HEK293 (cell line): Measurements from ENCODE around the gene CRIP1.

Experiments
- GLI4 ChIP-seq: fragments of 450-650 bp; formaldehyde crosslinking; IDR thresholded peaks from 2 replicates; pipeline ENCODE4 v1.5.1; 2016; ENCODE audit warnings: missing biosample characterization, missing genetic modification characterization
- PATZ1 ChIP-seq: fragments of 450-650 bp; formaldehyde crosslinking; IDR thresholded peaks from 2 replicates; pipeline ENCODE4 v1.5.1; 2016; ENCODE audit warnings: missing biosample characterization, missing genetic modification characterization
- PRDM10 ChIP-seq: fragments of 450-650 bp; formaldehyde crosslinking; IDR thresholded peaks from 2 replicates; pipeline ENCODE4 v1.5.1; 2016; ENCODE audit warnings: missing biosample characterization, missing genetic modification characterization
- PRDM4 ChIP-seq: fragments of 450-650 bp; formaldehyde crosslinking; IDR thresholded peaks from 2 replicates; pipeline ENCODE4 v1.5.1; 2017; ENCODE audit warnings: missing biosample characterization, missing genetic modification characterization
- REST ChIP-seq: fragments of 450-650 bp; formaldehyde crosslinking; IDR thresholded peaks from 2 replicates; pipeline ENCODE4 v1.5.1; 2016; ENCODE audit warnings: missing biosample characterization, missing genetic modification characterization
- SALL2 ChIP-seq: fragments of 450-650 bp; formaldehyde crosslinking; IDR thresholded peaks from 2 replicates; pipeline ENCODE4 v1.5.0; 2017; ENCODE audit warnings: missing biosample characterization, mild to moderate bottlenecking, missing genetic modification characterization, borderline replicate concordance
- SP3 ChIP-seq: fragments of 450-650 bp; formaldehyde crosslinking; IDR thresholded peaks from 2 replicates; pipeline ENCODE4 v1.5.1; 2016; ENCODE audit warnings: missing biosample characterization, missing genetic modification characterization
- TSHZ1 ChIP-seq: fragments of 450-650 bp; formaldehyde crosslinking; IDR thresholded peaks from 2 replicates; pipeline ENCODE4 v1.5.1; 2016; ENCODE audit warnings: missing biosample characterization, missing genetic modification characterization, borderline replicate concordance
- YY1 ChIP-seq: fragments of 450-650 bp; formaldehyde crosslinking; IDR thresholded peaks from 2 replicates; pipeline ENCODE4 v1.5.1; 2018; ENCODE audit warnings: missing biosample characterization, missing genetic modification characterization
- ZBTB11 ChIP-seq: fragments of 450-650 bp; formaldehyde crosslinking; conservative IDR thresholded peaks from 2 replicates; pipeline ENCODE4 v1.5.1; 2016; ENCODE audit warnings: low read depth, missing biosample characterization, missing genetic modification characterization
- ZBTB7A ChIP-seq: fragments of 450-650 bp; formaldehyde crosslinking; IDR thresholded peaks from 2 replicates; pipeline ENCODE4 v1.5.1; 2016; ENCODE audit warnings: low read depth, missing biosample characterization, missing genetic modification characterization
- ZEB2 ChIP-seq: fragments of 450-650 bp; formaldehyde crosslinking; IDR thresholded peaks from 2 replicates; pipeline ENCODE4 v1.5.1; 2016; ENCODE audit warnings: missing biosample characterization, missing genetic modification characterization
- ZFHX2 ChIP-seq: fragments of 450-650 bp; formaldehyde crosslinking; conservative IDR thresholded peaks from 2 replicates; pipeline ENCODE4 v1.5.1; 2016; ENCODE audit warnings: missing biosample characterization, missing genetic modification characterization
- ZFP69B ChIP-seq: fragments of 450-650 bp; formaldehyde crosslinking; IDR thresholded peaks from 2 replicates; pipeline ENCODE4 v1.5.1; 2016; ENCODE audit warnings: missing biosample characterization, missing genetic modification characterization
- ZNF248 ChIP-seq: fragments of 450-650 bp; formaldehyde crosslinking; IDR thresholded peaks from 2 replicates; pipeline ENCODE4 v1.5.1; 2017; ENCODE audit warnings: missing biosample characterization, missing genetic modification characterization
- ZNF426 ChIP-seq: fragments of 450-650 bp; formaldehyde crosslinking; IDR thresholded peaks from 2 replicates; pipeline ENCODE4 v1.5.1; 2017; ENCODE audit warnings: missing biosample characterization, missing genetic modification characterization, mild to moderate bottlenecking, inconsistent platforms, moderate library complexity
- ZNF561 ChIP-seq: fragments of 450-650 bp; IDR thresholded peaks from 2 replicates; pipeline ENCODE4 v1.5.1; 2018; ENCODE audit warnings: missing biosample characterization, missing genetic modification characterization, borderline replicate concordance
- ZNF843 ChIP-seq: fragments of 450-650 bp; formaldehyde crosslinking; IDR thresholded peaks from 2 replicates; pipeline ENCODE4 v1.5.1; 2016; ENCODE audit warnings: missing biosample characterization, missing genetic modification characterization

CRIP1 gene

GRCh38 chr14:105489542-105490266 lies 3.0 kb downstream of the CRIP1 start (continued):
- TF ChIP-seq REST (tag by site-specific recombination): 0 out of 2 replicates have a peak, but pooled peaks have one; percentile 11
- TF ChIP-seq TSHZ1 (tag by site-specific recombination): peak; percentile 33; the same call in 1 of the 2 replicates
- peak; percentile 42; the same call in 1 of the 2 replicates for TF ChIP-seq ZNF843 (tag by site-specific recombination)
- TF ChIP-seq ZEB2 (tag by site-specific recombination): peak; percentile 94
- no peak for TF ChIP-seq ZNF248 (tag by site-specific recombination)
- peak; percentile 91; the same call in 1 of the 2 replicates for TF ChIP-seq PATZ1 (tag by site-specific recombination)
- TF ChIP-seq PRDM4 (tag by site-specific recombination): 0 out of 2 replicates have a peak, but pooled peaks have one; percentile 13
- TF ChIP-seq ZNF561: peak; percentile 61; the same call in 1 of the 2 replicates
- TF ChIP-seq SALL2: no peak
- TF ChIP-seq GLI4 (tag by site-specific recombination): 0 out of 2 replicates have a peak, but pooled peaks have one; percentile 28
- peak; percentile 37; the same call in 1 of the 2 replicates for TF ChIP-seq ZBTB11 (tag by site-specific recombination)
- TF ChIP-seq ZBTB7A (tag by site-specific recombination): 0 out of 2 replicates have a peak, but pooled peaks have one; percentile 39
- no peak for TF ChIP-seq ZNF426 (tag by site-specific recombination)
- peak; percentile 65; the same call in 1 of the 2 replicates for TF ChIP-seq YY1 (tag by site-specific recombination)
- peak; percentile 85 for TF ChIP-seq SP3 (tag by site-specific recombination)
- no peak for TF ChIP-seq ZFP69B (tag by site-specific recombination)
- peak; percentile 92 for TF ChIP-seq PRDM10
- peak; percentile 98 for TF ChIP-seq ZFHX2 (tag by site-specific recombination)
